Measurements from ENCODE around the gene TRNP1. TPM values are rescaled to one million over a fixed set of nuclear protein-coding genes. Genes with fewer than 3 reads are reported as not detected.
"Not testable (repeated sequence)": the region's sequence is repeated elsewhere in the genome, so short reads cannot be mapped to it uniquely, and the experiment has no call there.

Gene TRNP1
- total and polyA plus RNA-seq, 7 experiments from 2014 or later, result 0.19 to 5.0 TPM; not detected in 5

GRCh38 chr1:26978901-26979300 lies 14.6 kb upstream of the TRNP1 start:
- intact Hi-C loops (cut with micrococcal nuclease), result no loop called here
- H3K4me1 Mint-ChIP-seq, result no peaks in the 10 kb centered on the region
- CTCF ChIA-PET, result no interaction called here

GRCh38 chr1:26981146-26981846 lies 12.2 kb upstream of the TRNP1 start:
- POLR2A ChIA-PET, result interaction anchor here (0.7 kb wide), 1 partner anchor 9 kb away, joined by 3 read pairs; no protein-coding TSS in a partner anchor

More at GRCh38 chr1:26978901-26979300, 14.6 kb upstream of the TRNP1 start:
- H3K36me3 ChIP-seq (ENCODE audit: control insufficient read depth in 2 of 3, insufficient read depth in 3 of 3, low read length in 3 of 3), result no peaks in the 10 kb centered on the region
- POLR2A ChIA-PET, result no interaction called here
- Mint-ChIP-seq H3K27me3 (peaks cover 6 to 14% (median 12%) of the 10 kb centered on the region in 5 donors), H3K36me3 (peaks cover 0 to 5% (median 0%) of the 10 kb centered on the region in 5 donors), H3K27ac (no peak overlapping the region), H3K9me3 (peaks cover 0 to 2% (median 0%) of the 10 kb centered on the region in 11 donors), H3K4me3 (no peak overlapping the region)
- DNase-seq, result no peak
- H3K4me1 ChIP-seq (ENCODE audit: control insufficient read depth in 2 of 2, insufficient read depth in 2 of 2, low read length in 2 of 2), result no peaks in the 10 kb centered on the region
- H3K27me3 ChIP-seq (ENCODE audit: control insufficient read depth in 2 of 2, insufficient read depth in 2 of 2, low read length in 2 of 2), result no peaks in the 10 kb centered on the region
- no peak overlapping the region for H3K27ac ChIP-seq (ENCODE audit: low read depth, low read length)
- H3K4me3 ChIP-seq (ENCODE audit: low read length), result no peak overlapping the region
- H3K9me3 ChIP-seq (ENCODE audit: control insufficient read depth in 2 of 3, low read length in 3 of 3), result no peaks in the 10 kb centered on the region
- no peak for ATAC-seq

DNA sequence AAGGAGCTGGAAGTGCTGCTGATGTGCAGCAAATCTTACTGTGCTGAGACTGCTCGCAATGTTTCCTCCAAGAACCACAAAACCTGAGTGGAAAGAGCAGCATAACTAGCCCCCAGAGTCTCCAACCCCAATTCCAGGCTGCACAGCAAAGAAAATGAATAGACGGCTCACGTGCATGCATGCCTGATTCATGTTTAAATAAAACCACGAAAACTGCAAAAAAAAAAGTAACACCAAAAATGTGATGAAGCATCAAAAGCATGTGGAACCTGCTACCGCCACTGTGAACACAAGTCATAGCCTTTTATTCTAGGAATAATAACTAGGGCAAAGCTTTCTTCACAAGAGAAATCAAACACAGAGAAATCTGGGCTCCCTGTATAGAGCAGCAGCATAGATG lies 9.6 kb upstream of the TRNP1 start:
- Histone ChIP-seq H3K27ac (ENCODE audit: low read depth, low read length) (no peak overlapping the region), H3K4me3 (ENCODE audit: low read length) (no peak overlapping the region), H3K27me3 (ENCODE audit: control insufficient read depth in 2 of 2, insufficient read depth in 2 of 2, low read length in 2 of 2) (no peaks in the 10 kb centered on the region), H3K9me3 (ENCODE audit: control insufficient read depth in 2 of 3, low read length in 3 of 3) (no peaks in the 10 kb centered on the region), H3K4me1 (ENCODE audit: control insufficient read depth in 2 of 2, insufficient read depth in 2 of 2, low read length in 2 of 2) (no peaks in the 10 kb centered on the region), H3K36me3 (ENCODE audit: control insufficient read depth in 2 of 3, insufficient read depth in 3 of 3, low read length in 3 of 3) (no peaks in the 10 kb centered on the region)
- DNase-seq (no peak), ATAC-seq (no peak)
- intact Hi-C loops (cut with micrococcal nuclease), result no loop called here
- Mint-ChIP-seq H3K27me3 (peaks cover 11 to 39% (median 12%) of the 10 kb centered on the region in 5 donors), H3K4me1 (no peaks in the 10 kb centered on the region), H3K4me3 (no peak overlapping the region), H3K36me3 (peaks cover 0 to 5% (median 0%) of the 10 kb centered on the region in 5 donors), H3K27ac (no peak overlapping the region), H3K9me3 (no peaks in the 10 kb centered on the region)
- ChIA-PET POLR2A (no interaction called here), CTCF (no interaction called here)

More at GRCh38 chr1:26981146-26981846, 12.2 kb upstream of the TRNP1 start:
- no peak overlapping the region for H3K4me3 ChIP-seq (ENCODE audit: low read length)
- no peaks in the 10 kb centered on the region for H3K36me3 ChIP-seq (ENCODE audit: control insufficient read depth in 2 of 3, insufficient read depth in 3 of 3, low read length in 3 of 3)
- Mint-ChIP-seq H3K27me3 (peaks cover 11 to 30% (median 12%) of the 10 kb centered on the region in 5 donors), H3K4me1 (no peaks in the 10 kb centered on the region), H3K36me3 (peaks cover 0 to 5% (median 0%) of the 10 kb centered on the region in 5 donors), H3K9me3 (peaks cover 0 to 2% (median 0%) of the 10 kb centered on the region in 11 donors), H3K4me3 (no peak overlapping the region), H3K27ac (no peak overlapping the region)
- H3K27ac ChIP-seq (ENCODE audit: low read depth, low read length), result no peak overlapping the region
- no peaks in the 10 kb centered on the region for H3K4me1 ChIP-seq (ENCODE audit: control insufficient read depth in 2 of 2, insufficient read depth in 2 of 2, low read length in 2 of 2)
- no peaks in the 10 kb centered on the region for H3K9me3 ChIP-seq (ENCODE audit: control insufficient read depth in 2 of 3, low read length in 3 of 3)
- no peak for ATAC-seq
- no peak for DNase-seq
- no peaks in the 10 kb centered on the region for H3K27me3 ChIP-seq (ENCODE audit: control insufficient read depth in 2 of 2, insufficient read depth in 2 of 2, low read length in 2 of 2)
- intact Hi-C loops (cut with micrococcal nuclease), result no loop called here
- CTCF ChIA-PET, result no interaction called here

DNA sequence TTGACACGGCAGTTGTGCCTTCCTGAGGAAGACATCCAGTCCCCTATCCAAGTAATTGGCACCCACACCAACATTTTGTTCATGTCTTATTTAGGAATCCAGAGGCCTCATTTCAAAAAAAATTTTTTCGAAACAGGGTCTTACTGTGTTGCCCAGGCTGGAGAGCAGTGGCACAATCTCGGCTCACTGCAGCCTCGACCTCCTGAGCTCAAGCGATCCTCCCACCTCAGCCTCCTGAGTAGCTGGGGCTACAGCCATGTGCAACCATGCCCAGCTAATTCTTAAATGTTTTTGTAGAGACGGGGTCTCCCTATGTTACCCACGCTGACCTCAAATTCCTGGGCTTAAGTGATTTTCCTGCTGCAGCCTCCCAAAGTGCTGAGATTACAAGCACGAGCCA lies 9.2 kb upstream of the TRNP1 start:
- DNase-seq, result no peak
- no peaks in the 10 kb centered on the region for H3K9me3 Mint-ChIP-seq
- H3K4me1 ChIP-seq (ENCODE audit: control insufficient read depth in 2 of 2, insufficient read depth in 2 of 2, low read length in 2 of 2), result no peaks in the 10 kb centered on the region
- POLR2A ChIA-PET, result no interaction called here
- H3K9me3 ChIP-seq (ENCODE audit: control insufficient read depth in 2 of 3, low read length in 3 of 3), result no peaks in the 10 kb centered on the region
- intact Hi-C loops (cut with micrococcal nuclease), result no loop called here
- no peaks in the 10 kb centered on the region for H3K36me3 ChIP-seq (ENCODE audit: control insufficient read depth in 2 of 3, insufficient read depth in 3 of 3, low read length in 3 of 3)
- H3K4me3 Mint-ChIP-seq, result no peak overlapping the region
- no peak overlapping the region for H3K27ac Mint-ChIP-seq
- no peak overlapping the region for H3K4me3 ChIP-seq (ENCODE audit: low read length)
- no peaks in the 10 kb centered on the region for H3K4me1 Mint-ChIP-seq
- peaks cover 0 to 5% (median 0%) of the 10 kb centered on the region in 5 donors for H3K36me3 Mint-ChIP-seq
- no peak for ATAC-seq
- peaks cover 7 to 39% (median 12%) of the 10 kb centered on the region in 5 donors for H3K27me3 Mint-ChIP-seq
- CTCF ChIA-PET, result no interaction called here
- H3K27me3 ChIP-seq (ENCODE audit: control insufficient read depth in 2 of 2, insufficient read depth in 2 of 2, low read length in 2 of 2), result no peaks in the 10 kb centered on the region
- no peak overlapping the region for H3K27ac ChIP-seq (ENCODE audit: low read depth, low read length)

DNA sequence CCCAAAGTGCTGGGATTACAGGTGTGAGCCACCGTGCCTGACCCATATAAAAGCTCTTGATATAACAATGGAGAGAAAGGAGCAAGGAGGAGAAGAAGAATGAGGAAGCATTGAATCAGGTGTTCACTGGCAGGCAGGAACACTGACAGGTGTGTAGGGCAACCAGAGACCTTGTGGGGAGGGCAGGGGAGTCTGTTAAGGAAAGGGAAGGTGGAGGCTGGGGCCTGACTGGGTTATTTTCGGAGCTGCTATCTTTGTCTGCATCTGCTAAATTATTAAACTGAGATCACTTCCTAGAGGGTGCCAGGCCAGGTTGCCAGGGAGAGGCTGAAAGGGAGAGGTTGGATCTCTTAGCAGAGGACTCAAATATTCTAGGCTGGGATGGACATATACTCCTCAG lies 6.8 kb upstream of the TRNP1 start:
- DNase-seq (no peak), ATAC-seq (no peak)
- ChIA-PET POLR2A (interaction anchor here (0.8 kb wide), 1 partner anchor 10 kb away, joined by 3 read pairs; no protein-coding TSS in a partner anchor), CTCF (interaction anchor here (1.5 kb wide), 1 partner anchor 11 kb away, joined by 6 read pairs; no protein-coding TSS in a partner anchor)
- H3K4me3 Mint-ChIP-seq, result no peak overlapping the region
- H3K4me1 ChIP-seq (ENCODE audit: control insufficient read depth in 2 of 2, insufficient read depth in 2 of 2, low read length in 2 of 2), result no peaks in the 10 kb centered on the region
- H3K9me3 ChIP-seq (ENCODE audit: control insufficient read depth in 2 of 3, low read length in 3 of 3), result no peaks in the 10 kb centered on the region
- peaks cover 0 to 1% (median 0%) of the 10 kb centered on the region in 11 donors for H3K9me3 Mint-ChIP-seq
- H3K27ac ChIP-seq (ENCODE audit: low read depth, low read length), result no peak overlapping the region
- H3K27ac Mint-ChIP-seq, result no peak overlapping the region
- no peak overlapping the region for H3K4me3 ChIP-seq (ENCODE audit: low read length)
- intact Hi-C loops (cut with micrococcal nuclease), result no loop called here
- peaks cover 7 to 54% (median 16%) of the 10 kb centered on the region in 5 donors for H3K27me3 Mint-ChIP-seq
- no peaks in the 10 kb centered on the region for H3K27me3 ChIP-seq (ENCODE audit: control insufficient read depth in 2 of 2, insufficient read depth in 2 of 2, low read length in 2 of 2)
- H3K4me1 Mint-ChIP-seq, result peaks cover 0 to 6% (median under 1%) of the 10 kb centered on the region in 7 donors
- no peaks in the 10 kb centered on the region for H3K36me3 ChIP-seq (ENCODE audit: control insufficient read depth in 2 of 3, insufficient read depth in 3 of 3, low read length in 3 of 3)
- H3K36me3 Mint-ChIP-seq, result peaks cover 0 to under 1% (median 0%) of the 10 kb centered on the region in 5 donors

- intact Hi-C loops (cut with micrococcal nuclease), result loop anchor here in 1 of 2 donors (5.0 kb wide), 1 partner anchor 87 kb away; the partner anchor contains the start of gene GPATCH3
- H3K9me3 ChIP-seq (ENCODE audit: control insufficient read depth in 2 of 3, low read length in 3 of 3); ATAC-seq; H3K36me3 Mint-ChIP-seq; POLR2A ChIA-PET; H3K4me3 Mint-ChIP-seq; H3K27ac ChIP-seq (ENCODE audit: low read depth, low read length); H3K4me1 ChIP-seq (ENCODE audit: control insufficient read depth in 2 of 2, insufficient read depth in 2 of 2, low read length in 2 of 2); H3K27me3 ChIP-seq (ENCODE audit: control insufficient read depth in 2 of 2, insufficient read depth in 2 of 2, low read length in 2 of 2); DNase-seq; H3K36me3 ChIP-seq (ENCODE audit: control insufficient read depth in 2 of 3, insufficient read depth in 3 of 3, low read length in 3 of 3); H3K9me3 Mint-ChIP-seq; H3K4me3 ChIP-seq (ENCODE audit: low read length); CTCF ChIA-PET: not testable (repeated sequence)
- H3K27ac Mint-ChIP-seq, result peak overlapping the region in 1 of 9 donors; percentile 55
- H3K4me1 Mint-ChIP-seq, result peaks cover 5 to 17% (median 11%) of the 10 kb centered on the region in 7 donors
- peaks cover 12 to 59% (median 23%) of the 10 kb centered on the region in 5 donors for H3K27me3 Mint-ChIP-seq
These were observed 3.9 kb upstream of the TRNP1 start for GRCh38 chr1:26989403-26990109.

Measured in naive thymus-derived CD4-positive, alpha-beta T cell (primary cell).